DND-41 (cell line): Measurements from ENCODE around the gene TBC1D22A.

Source experiments
- ATAC-seq: fragments of 200-7000 bp; cut with Tn5 transposase; 3 replicates; pipeline ENCODE4 v1.9.1; 2021; ENCODE audit warnings: low read depth; ENCODE audit not compliant: insufficient read depth
- DNase-seq: peaks from one replicate; pipeline ENCODE4 v3.0.0-alpha.2; 2020
- H2AFZ ChIP-seq: 2 replicates; pipeline ENCODE4 v1.6.0; 2012; ENCODE audit warnings: low read depth, low read length
- H3K27ac ChIP-seq: 2 replicates; pipeline ENCODE4 v1.5.1; 2012; ENCODE audit warnings: low read length, inconsistent platforms
- H3K27me3 ChIP-seq: fragments of 200-600 bp; sonication (generic); 2 replicates; pipeline ENCODE4 v1.6.0; 2012; ENCODE audit warnings: low read length, mild to moderate bottlenecking, inconsistent platforms; ENCODE audit not compliant: insufficient read depth, poor library complexity
- H3K36me3 ChIP-seq: 2 replicates; pipeline ENCODE4 v1.5.1; 2012; ENCODE audit warnings: low read length, inconsistent platforms; ENCODE audit not compliant: insufficient read depth
- H3K4me1 ChIP-seq: 2 replicates; pipeline ENCODE4 v1.5.1; 2012; ENCODE audit warnings: mild to moderate bottlenecking, low read length; ENCODE audit not compliant: insufficient read depth
- H3K4me2 ChIP-seq: 2 replicates; pipeline ENCODE4 v1.6.0; 2012; ENCODE audit warnings: mild to moderate bottlenecking, moderate library complexity, low read length, inconsistent platforms; ENCODE audit not compliant: insufficient read depth
- H3K4me3 ChIP-seq, 2 experiments: fragments of 200-600 bp in 1 of 2; shearing (Covaris generic) in 1 of 2; 2 replicates each; pipeline ENCODE4 v1.5.1; 2012 to 2016; ENCODE audit warnings: inconsistent platforms in 2 of 2, low read length in 2 of 2, mild to moderate bottlenecking in 2 of 2, low read depth in 1 of 2, moderate library complexity in 1 of 2
- H3K79me2 ChIP-seq: 2 replicates; pipeline ENCODE4 v1.6.0; 2012; ENCODE audit warnings: low read length, inconsistent platforms; ENCODE audit not compliant: insufficient read depth
- H3K9ac ChIP-seq: 2 replicates; pipeline ENCODE4 v1.6.0; 2012; ENCODE audit warnings: low read depth, mild to moderate bottlenecking, inconsistent platforms, low read length, moderate library complexity
- H3K9me3 ChIP-seq: 2 replicates; pipeline ENCODE4 v1.5.1; 2012; ENCODE audit warnings: low read length, moderate library complexity, mild to moderate bottlenecking, inconsistent platforms; ENCODE audit not compliant: insufficient read depth, severe bottlenecking
- H4K20me1 ChIP-seq: 2 replicates; pipeline ENCODE4 v1.6.0; 2012; ENCODE audit warnings: low read length; ENCODE audit not compliant: insufficient read depth
- EZH2 ChIP-seq: IDR thresholded peaks from 3 replicates; pipeline ENCODE4 v1.6.1; 2012; ENCODE audit warnings: borderline replicate concordance, low read depth, mild to moderate bottlenecking, moderate library complexity, low read length, inconsistent platforms; ENCODE audit not compliant: severe bottlenecking
- TF ChIP-seq, protein P1 (sequence below): IDR thresholded peaks from 2 replicates; pipeline ENCODE4 v1.5.1; 2012; ENCODE audit warnings: borderline replicate concordance, low read length, moderate library complexity, mild to moderate bottlenecking; ENCODE audit not compliant: poor library complexity, severe bottlenecking; ENCODE audit errors: extremely low read depth

TBC1D22A gene

DNA sequence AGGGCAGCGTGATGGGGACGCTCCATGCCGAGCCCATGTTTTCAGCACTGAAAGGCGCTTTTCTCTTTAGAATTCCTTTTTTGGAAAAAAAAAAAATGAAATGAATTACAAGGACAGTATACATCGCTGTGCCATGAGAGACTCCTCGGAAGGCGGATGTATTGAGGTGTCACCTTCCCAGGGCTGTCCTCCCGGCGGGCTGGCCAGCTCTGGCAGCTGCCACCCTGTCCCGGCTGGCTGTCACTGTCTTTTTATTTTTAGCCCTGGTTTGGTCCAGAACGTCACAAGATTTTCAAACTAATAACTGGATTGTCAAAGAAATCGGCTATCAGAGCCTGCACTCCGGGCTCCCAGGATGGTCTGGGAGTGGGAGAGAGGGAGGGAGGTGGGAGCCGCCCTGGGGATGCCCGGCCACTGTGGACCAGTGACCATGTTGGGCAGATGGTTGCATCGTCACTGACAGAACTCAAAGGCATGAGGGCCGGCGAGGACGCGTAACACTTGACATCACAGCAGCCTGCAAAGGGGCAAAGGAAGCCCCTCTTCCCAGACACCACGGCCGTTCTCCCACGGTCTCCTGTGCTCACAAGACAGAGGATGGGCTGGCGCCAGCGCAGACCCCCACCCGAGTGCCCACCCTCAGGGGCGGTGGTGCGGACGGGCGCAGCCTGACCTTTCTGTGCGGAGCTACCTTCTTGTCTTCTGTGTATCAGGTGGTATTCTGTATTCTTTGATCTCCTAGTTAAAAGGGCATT lies 392.9 kb downstream of the TBC1D22A start:
- H3K9ac ChIP-seq: no peak overlapping the region
- no peak overlapping the region for H3K4me3 ChIP-seq
- H3K4me1 ChIP-seq: no peaks in the 10 kb centered on the region
- H3K79me2 ChIP-seq: no peaks in the 10 kb centered on the region
- no peak overlapping the region for H2AFZ ChIP-seq
- no peaks in the 10 kb centered on the region for H3K9me3 ChIP-seq
- peaks cover 20% of the 10 kb centered on the region for H4K20me1 ChIP-seq
- DNase-seq (no peak), ATAC-seq (no peak)
- no peaks in the 10 kb centered on the region for H3K27me3 ChIP-seq
- H3K36me3 ChIP-seq: peaks cover 15% of the 10 kb centered on the region
- TF ChIP-seq EZH2: no peak
- TF ChIP-seq, protein P1, sequence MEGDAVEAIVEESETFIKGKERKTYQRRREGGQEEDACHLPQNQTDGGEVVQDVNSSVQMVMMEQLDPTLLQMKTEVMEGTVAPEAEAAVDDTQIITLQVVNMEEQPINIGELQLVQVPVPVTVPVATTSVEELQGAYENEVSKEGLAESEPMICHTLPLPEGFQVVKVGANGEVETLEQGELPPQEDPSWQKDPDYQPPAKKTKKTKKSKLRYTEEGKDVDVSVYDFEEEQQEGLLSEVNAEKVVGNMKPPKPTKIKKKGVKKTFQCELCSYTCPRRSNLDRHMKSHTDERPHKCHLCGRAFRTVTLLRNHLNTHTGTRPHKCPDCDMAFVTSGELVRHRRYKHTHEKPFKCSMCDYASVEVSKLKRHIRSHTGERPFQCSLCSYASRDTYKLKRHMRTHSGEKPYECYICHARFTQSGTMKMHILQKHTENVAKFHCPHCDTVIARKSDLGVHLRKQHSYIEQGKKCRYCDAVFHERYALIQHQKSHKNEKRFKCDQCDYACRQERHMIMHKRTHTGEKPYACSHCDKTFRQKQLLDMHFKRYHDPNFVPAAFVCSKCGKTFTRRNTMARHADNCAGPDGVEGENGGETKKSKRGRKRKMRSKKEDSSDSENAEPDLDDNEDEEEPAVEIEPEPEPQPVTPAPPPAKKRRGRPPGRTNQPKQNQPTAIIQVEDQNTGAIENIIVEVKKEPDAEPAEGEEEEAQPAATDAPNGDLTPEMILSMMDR: no peak
- H3K27ac ChIP-seq: no peak overlapping the region
- H3K4me2 ChIP-seq: no peak overlapping the region

DNA sequence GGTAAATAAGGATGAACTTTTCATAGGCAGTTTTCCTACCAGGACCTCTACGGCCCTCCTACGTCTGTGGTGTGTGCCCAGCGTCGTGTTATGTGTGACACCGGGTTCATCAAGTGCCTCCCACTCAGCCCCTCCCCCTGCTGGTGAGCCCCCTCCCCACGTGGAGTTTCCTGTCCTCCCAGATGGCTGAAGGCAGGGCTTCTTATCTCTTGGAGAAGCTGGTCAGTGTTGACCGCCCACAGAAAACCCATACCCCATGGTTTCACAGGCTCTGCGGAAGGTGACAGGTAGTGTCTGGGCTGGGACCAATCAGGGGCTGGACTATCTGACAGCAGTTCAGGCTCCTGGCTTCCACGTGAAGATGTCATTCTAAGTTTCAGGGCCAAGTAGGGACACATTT lies 393.5 kb downstream of the TBC1D22A start:
- no peaks in the 10 kb centered on the region for H3K4me1 ChIP-seq
- no peaks in the 10 kb centered on the region for H3K79me2 ChIP-seq
- H4K20me1 ChIP-seq: peaks cover 20% of the 10 kb centered on the region
- DNase-seq (no peak), ATAC-seq (no peak)
- peaks cover 15% of the 10 kb centered on the region for H3K36me3 ChIP-seq
- H3K9me3 ChIP-seq: no peaks in the 10 kb centered on the region
- no peak overlapping the region for H2AFZ ChIP-seq
- H3K9ac ChIP-seq: no peak overlapping the region
- H3K27ac ChIP-seq: no peak overlapping the region
- H3K4me2 ChIP-seq: no peak overlapping the region
- TF ChIP-seq, protein P1: no peak
- no peak for TF ChIP-seq EZH2
- no peaks in the 10 kb centered on the region for H3K27me3 ChIP-seq
- H3K4me3 ChIP-seq: no peak overlapping the region

DNA sequence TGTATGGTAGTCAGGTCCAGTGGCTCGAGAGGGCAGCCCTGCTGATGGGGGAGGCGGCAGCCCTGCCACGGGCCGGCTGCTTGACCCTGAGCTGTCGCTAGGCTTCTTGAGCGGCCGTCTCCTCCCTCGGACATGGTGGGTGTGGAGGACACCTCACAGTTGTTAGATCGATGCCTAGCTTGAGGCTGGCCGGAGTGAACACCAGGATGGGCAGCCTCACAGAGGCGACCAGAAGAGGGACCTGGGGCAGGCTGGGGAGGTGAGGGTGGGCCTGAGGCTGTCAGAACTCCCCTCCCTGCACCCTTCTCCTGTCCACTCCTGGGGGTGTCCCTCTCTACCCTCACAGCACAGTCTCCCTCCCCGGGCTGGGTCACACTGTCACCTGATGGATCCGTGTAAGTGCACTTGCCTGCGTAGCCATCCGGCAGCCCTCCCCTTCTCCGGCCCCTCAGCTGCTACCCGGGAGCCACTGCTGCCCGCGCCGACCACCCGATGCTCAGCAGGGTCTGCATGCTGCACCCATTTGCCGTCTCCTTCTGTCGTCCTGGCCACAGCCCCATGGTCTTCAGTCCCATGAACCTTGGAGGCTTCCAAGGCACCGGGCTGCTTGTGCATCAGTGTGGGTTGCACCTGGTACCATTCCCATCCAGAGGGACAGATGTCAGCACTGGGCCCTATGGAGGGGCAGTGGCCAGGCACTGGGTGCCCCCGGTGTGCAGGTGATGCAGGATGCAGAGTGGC lies 394.1 kb downstream of the TBC1D22A start:
- Histone ChIP-seq H3K4me1 (no peaks in the 10 kb centered on the region), H3K9ac (no peak overlapping the region), H3K4me2 (no peak overlapping the region), H3K27me3 (no peaks in the 10 kb centered on the region), H2AFZ (no peak overlapping the region), H3K4me3 (no peak overlapping the region), H3K27ac (no peak overlapping the region), H3K9me3 (no peaks in the 10 kb centered on the region), H4K20me1 (peaks cover 18% of the 10 kb centered on the region), H3K79me2 (no peaks in the 10 kb centered on the region), H3K36me3 (peaks cover 15% of the 10 kb centered on the region)
- TF ChIP-seq, protein P1: no peak
- TF ChIP-seq EZH2: no peak
- DNase-seq (no peak), ATAC-seq (no peak)
